DOHH2 (cell line): ENCODE results near the gene CYP4B1.

Experiments used
- EZH2phosphoT487 ChIP-seq: fragments of 200-600 bp; sonication (generic); IDR thresholded peaks from 2 replicates; pipeline ENCODE4 v1.6.1; 2017; ENCODE audit warnings: borderline replicate concordance, mild to moderate bottlenecking, antibody characterized with exemption, low read length, moderate library complexity, mixed read lengths
- TF ChIP-seq, protein P1 (sequence below): fragments of 200-600 bp; sonication (generic); IDR thresholded peaks from one replicate; pipeline ENCODE4 v1.5.1; 2014; ENCODE audit warnings: antibody characterized with exemption, mild to moderate bottlenecking, low read depth, low read length; ENCODE audit not compliant: poor library complexity, severe bottlenecking

DNA sequence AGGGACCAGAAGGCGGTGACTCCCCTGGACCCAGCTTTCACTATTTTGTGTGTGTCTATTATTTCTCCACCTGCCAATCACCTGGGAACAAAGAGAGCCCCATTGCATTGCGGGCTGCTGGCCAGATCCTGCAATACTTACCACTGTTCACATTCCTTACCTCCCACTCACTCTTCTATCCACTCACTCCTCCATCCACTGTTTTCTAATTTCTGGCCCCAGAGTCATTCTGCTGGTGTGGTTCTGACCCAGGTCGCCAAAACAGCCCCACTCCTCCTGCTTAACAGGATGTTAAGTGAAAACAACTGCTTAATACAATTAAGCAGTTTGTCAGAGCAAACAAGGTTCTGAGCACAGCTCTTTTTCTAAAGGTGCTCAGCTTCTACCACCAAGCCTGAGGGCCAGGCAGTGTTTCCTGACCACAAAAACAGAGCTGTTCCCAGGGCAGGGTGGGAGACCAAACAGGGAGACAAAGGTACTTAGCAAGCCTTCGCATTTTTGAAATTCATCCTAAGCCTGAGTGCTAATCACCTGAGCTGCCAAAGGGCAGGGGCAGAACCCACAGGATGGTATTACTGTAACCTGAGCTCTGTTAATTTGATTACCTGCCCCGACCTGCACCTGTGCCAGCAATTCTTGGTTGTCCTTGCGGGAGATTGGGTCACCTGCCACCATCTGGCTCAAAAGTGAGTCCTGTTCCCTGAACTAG is 41.4 kb upstream of the CYP4B1 start:
- TF ChIP-seq, protein P1, sequence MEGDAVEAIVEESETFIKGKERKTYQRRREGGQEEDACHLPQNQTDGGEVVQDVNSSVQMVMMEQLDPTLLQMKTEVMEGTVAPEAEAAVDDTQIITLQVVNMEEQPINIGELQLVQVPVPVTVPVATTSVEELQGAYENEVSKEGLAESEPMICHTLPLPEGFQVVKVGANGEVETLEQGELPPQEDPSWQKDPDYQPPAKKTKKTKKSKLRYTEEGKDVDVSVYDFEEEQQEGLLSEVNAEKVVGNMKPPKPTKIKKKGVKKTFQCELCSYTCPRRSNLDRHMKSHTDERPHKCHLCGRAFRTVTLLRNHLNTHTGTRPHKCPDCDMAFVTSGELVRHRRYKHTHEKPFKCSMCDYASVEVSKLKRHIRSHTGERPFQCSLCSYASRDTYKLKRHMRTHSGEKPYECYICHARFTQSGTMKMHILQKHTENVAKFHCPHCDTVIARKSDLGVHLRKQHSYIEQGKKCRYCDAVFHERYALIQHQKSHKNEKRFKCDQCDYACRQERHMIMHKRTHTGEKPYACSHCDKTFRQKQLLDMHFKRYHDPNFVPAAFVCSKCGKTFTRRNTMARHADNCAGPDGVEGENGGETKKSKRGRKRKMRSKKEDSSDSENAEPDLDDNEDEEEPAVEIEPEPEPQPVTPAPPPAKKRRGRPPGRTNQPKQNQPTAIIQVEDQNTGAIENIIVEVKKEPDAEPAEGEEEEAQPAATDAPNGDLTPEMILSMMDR: no peak
- TF ChIP-seq EZH2phosphoT487: no peak
